DND-41 (cell line): ENCODE results near the gene ADAM17.

Experiments
- ATAC-seq: fragments of 200-7000 bp; cut with Tn5 transposase; 3 replicates; pipeline ENCODE4 v1.9.1; 2021; ENCODE audit warnings: low read depth; ENCODE audit not compliant: insufficient read depth
- DNase-seq: peaks from one replicate; pipeline ENCODE4 v3.0.0-alpha.2; 2020
- H2AFZ ChIP-seq: 2 replicates; pipeline ENCODE4 v1.6.0; 2012; ENCODE audit warnings: low read depth, low read length
- H3K27ac ChIP-seq: 2 replicates; pipeline ENCODE4 v1.5.1; 2012; ENCODE audit warnings: low read length, inconsistent platforms
- H3K27me3 ChIP-seq: fragments of 200-600 bp; sonication (generic); 2 replicates; pipeline ENCODE4 v1.6.0; 2012; ENCODE audit warnings: low read length, mild to moderate bottlenecking, inconsistent platforms; ENCODE audit not compliant: insufficient read depth, poor library complexity
- H3K36me3 ChIP-seq: 2 replicates; pipeline ENCODE4 v1.5.1; 2012; ENCODE audit warnings: low read length, inconsistent platforms; ENCODE audit not compliant: insufficient read depth
- H3K4me1 ChIP-seq: 2 replicates; pipeline ENCODE4 v1.5.1; 2012; ENCODE audit warnings: mild to moderate bottlenecking, low read length; ENCODE audit not compliant: insufficient read depth
- H3K4me2 ChIP-seq: 2 replicates; pipeline ENCODE4 v1.6.0; 2012; ENCODE audit warnings: mild to moderate bottlenecking, moderate library complexity, low read length, inconsistent platforms; ENCODE audit not compliant: insufficient read depth
- H3K4me3 ChIP-seq, 2 experiments: fragments of 200-600 bp in 1 of 2; shearing (Covaris generic) in 1 of 2; 2 replicates each; pipeline ENCODE4 v1.5.1; 2012 to 2016; ENCODE audit warnings: inconsistent platforms in 2 of 2, low read length in 2 of 2, mild to moderate bottlenecking in 2 of 2, low read depth in 1 of 2, moderate library complexity in 1 of 2
- H3K79me2 ChIP-seq: 2 replicates; pipeline ENCODE4 v1.6.0; 2012; ENCODE audit warnings: low read length, inconsistent platforms; ENCODE audit not compliant: insufficient read depth
- H3K9ac ChIP-seq: 2 replicates; pipeline ENCODE4 v1.6.0; 2012; ENCODE audit warnings: low read depth, mild to moderate bottlenecking, inconsistent platforms, low read length, moderate library complexity
- H3K9me3 ChIP-seq: 2 replicates; pipeline ENCODE4 v1.5.1; 2012; ENCODE audit warnings: low read length, moderate library complexity, mild to moderate bottlenecking, inconsistent platforms; ENCODE audit not compliant: insufficient read depth, severe bottlenecking
- H4K20me1 ChIP-seq: 2 replicates; pipeline ENCODE4 v1.6.0; 2012; ENCODE audit warnings: low read length; ENCODE audit not compliant: insufficient read depth
- EZH2 ChIP-seq: IDR thresholded peaks from 3 replicates; pipeline ENCODE4 v1.6.1; 2012; ENCODE audit warnings: borderline replicate concordance, low read depth, mild to moderate bottlenecking, moderate library complexity, low read length, inconsistent platforms; ENCODE audit not compliant: severe bottlenecking
- TF ChIP-seq, protein P1 (sequence below): IDR thresholded peaks from 2 replicates; pipeline ENCODE4 v1.5.1; 2012; ENCODE audit warnings: borderline replicate concordance, low read length, moderate library complexity, mild to moderate bottlenecking; ENCODE audit not compliant: poor library complexity, severe bottlenecking; ENCODE audit errors: extremely low read depth

Gene ADAM17

DNA sequence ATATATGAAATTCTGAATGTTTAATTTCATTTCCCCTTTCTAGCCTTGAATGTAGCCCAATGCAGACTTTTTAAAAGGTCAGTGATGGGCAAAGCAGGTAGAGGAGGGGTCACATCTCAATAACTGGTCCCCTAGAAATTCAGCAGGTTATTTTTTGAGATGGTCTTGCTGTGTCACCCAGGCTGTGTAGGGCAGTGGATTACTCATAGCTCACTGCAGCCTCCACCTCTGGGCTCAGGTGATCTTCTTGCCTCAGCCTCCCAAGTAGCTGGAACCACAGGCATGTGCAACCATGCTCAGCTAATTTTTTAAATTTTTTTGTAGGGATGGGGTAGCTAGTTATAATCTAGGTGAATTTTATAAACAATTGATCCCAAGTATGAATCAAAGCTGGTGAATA lies 72.5 kb downstream of the ADAM17 start:
- H3K9me3 ChIP-seq, result no peaks in the 10 kb centered on the region
- H3K4me1 ChIP-seq, result no peaks in the 10 kb centered on the region
- ATAC-seq, result no peak
- no peaks in the 10 kb centered on the region for H3K27me3 ChIP-seq
- H3K9ac ChIP-seq, result no peak overlapping the region
- no peak overlapping the region for H3K4me2 ChIP-seq
- H3K79me2 ChIP-seq, result peaks cover 3% of the 10 kb centered on the region; the same call in 1 of the 2 replicates
- H4K20me1 ChIP-seq, result peaks cover 7% of the 10 kb centered on the region; the same call in 1 of the 2 replicates
- H2AFZ ChIP-seq, result no peak overlapping the region
- H3K36me3 ChIP-seq, result peaks cover 89% of the 10 kb centered on the region
- H3K4me3 ChIP-seq, result no peak overlapping the region
- TF ChIP-seq, protein P1, sequence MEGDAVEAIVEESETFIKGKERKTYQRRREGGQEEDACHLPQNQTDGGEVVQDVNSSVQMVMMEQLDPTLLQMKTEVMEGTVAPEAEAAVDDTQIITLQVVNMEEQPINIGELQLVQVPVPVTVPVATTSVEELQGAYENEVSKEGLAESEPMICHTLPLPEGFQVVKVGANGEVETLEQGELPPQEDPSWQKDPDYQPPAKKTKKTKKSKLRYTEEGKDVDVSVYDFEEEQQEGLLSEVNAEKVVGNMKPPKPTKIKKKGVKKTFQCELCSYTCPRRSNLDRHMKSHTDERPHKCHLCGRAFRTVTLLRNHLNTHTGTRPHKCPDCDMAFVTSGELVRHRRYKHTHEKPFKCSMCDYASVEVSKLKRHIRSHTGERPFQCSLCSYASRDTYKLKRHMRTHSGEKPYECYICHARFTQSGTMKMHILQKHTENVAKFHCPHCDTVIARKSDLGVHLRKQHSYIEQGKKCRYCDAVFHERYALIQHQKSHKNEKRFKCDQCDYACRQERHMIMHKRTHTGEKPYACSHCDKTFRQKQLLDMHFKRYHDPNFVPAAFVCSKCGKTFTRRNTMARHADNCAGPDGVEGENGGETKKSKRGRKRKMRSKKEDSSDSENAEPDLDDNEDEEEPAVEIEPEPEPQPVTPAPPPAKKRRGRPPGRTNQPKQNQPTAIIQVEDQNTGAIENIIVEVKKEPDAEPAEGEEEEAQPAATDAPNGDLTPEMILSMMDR, result no peak
- TF ChIP-seq EZH2, result no peak
- no peak overlapping the region for H3K27ac ChIP-seq
- no peak for DNase-seq

DNA sequence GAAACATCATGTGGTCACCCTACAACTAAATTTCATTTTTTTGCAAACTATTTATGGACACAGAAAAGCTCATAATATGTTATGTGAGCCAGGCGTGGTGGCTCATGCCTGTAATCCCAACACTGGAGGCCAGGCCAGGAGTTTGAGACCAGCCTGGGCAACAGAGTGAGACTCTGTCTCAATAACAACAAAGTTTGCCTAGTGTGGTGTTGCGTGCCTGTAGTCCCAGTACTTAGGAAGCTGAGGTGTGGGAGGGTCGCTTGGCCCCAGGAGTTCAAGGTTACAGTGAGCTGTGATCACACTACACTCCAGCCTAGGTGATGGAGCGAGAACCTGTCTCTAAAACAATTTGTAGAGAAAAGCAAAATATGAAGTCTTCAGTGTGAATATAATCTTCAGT lies 75.5 kb downstream of the ADAM17 start:
- no peak overlapping the region for H3K4me3 ChIP-seq
- no peak overlapping the region for H3K27ac ChIP-seq
- H3K36me3 ChIP-seq, result peaks cover 73% of the 10 kb centered on the region
- H3K4me1 ChIP-seq, result peaks cover 22% of the 10 kb centered on the region
- H4K20me1 ChIP-seq, result peaks cover 7% of the 10 kb centered on the region; the same call in 1 of the 2 replicates
- TF ChIP-seq, protein P1, result no peak
- no peak for TF ChIP-seq EZH2
- no peak overlapping the region for H3K9ac ChIP-seq
- H3K9me3 ChIP-seq, result no peaks in the 10 kb centered on the region
- H2AFZ ChIP-seq, result no peak overlapping the region
- H3K4me2 ChIP-seq, result no peak overlapping the region
- H3K27me3 ChIP-seq, result no peaks in the 10 kb centered on the region
- H3K79me2 ChIP-seq, result peaks cover 19% of the 10 kb centered on the region
- ATAC-seq, result no peak
- no peak for DNase-seq

DNA sequence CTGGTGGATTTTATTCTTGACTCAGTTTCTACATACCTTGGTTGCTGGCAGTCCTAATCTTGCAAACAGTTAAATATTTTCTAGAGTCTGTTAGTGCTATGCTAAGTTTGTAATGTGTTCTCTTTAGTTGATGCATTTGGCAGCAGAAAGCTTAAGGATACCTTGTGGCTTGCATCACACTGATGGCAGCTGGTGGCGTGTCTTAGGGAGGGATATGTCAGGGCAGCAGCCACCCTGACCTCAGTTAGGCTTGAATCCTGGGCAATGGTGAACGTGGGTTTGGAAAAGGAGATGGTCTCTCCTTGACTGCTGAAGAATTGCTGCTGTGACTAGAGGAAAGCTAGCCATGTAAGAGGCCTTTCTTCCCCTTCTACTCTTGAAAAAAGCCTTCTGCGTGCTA lies 77.1 kb downstream of the ADAM17 start:
- H3K27me3 ChIP-seq, result no peaks in the 10 kb centered on the region
- no peak overlapping the region for H3K4me2 ChIP-seq
- H3K36me3 ChIP-seq, result peaks cover 57% of the 10 kb centered on the region
- no peak for TF ChIP-seq EZH2
- TF ChIP-seq, protein P1, result no peak
- no peak overlapping the region for H3K4me3 ChIP-seq
- H2AFZ ChIP-seq, result no peak overlapping the region
- no peak overlapping the region for H3K9ac ChIP-seq
- peaks cover 33% of the 10 kb centered on the region for H3K4me1 ChIP-seq
- H3K9me3 ChIP-seq, result no peaks in the 10 kb centered on the region
- DNase-seq (no peak), ATAC-seq (no peak)
- no peak overlapping the region for H3K27ac ChIP-seq
- H3K79me2 ChIP-seq, result peaks cover 25% of the 10 kb centered on the region
- H4K20me1 ChIP-seq, result peaks cover under 1% of the 10 kb centered on the region; the same call in 1 of the 2 replicates

DNA sequence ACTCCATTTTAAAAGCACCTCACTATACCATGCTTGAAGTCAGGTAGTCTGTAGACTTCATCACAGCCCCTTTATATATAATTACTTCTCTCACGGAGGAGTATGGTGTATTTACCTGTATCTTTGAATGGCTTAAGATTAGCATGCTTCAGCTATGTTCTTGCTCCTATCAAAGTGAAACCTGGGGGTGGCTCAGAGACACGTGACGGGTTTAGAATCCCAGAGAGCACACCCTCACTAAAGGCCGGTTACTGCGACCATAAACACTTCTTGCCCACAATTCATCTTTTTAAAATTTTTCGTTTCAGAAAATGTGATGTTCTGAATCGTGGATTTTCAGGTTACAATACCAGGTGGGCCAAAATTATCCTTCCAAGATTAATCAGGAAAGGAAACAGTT lies 77.7 kb downstream of the ADAM17 start:
- TF ChIP-seq EZH2, result no peak
- TF ChIP-seq, protein P1, result no peak
- Histone ChIP-seq H3K27ac (no peak overlapping the region), H4K20me1 (no peaks in the 10 kb centered on the region), H3K36me3 (peaks cover 56% of the 10 kb centered on the region), H3K79me2 (peaks cover 25% of the 10 kb centered on the region), H3K4me2 (no peak overlapping the region), H3K9me3 (no peaks in the 10 kb centered on the region), H3K27me3 (no peaks in the 10 kb centered on the region), H3K4me1 (peaks cover 36% of the 10 kb centered on the region), H3K4me3 (no peak overlapping the region), H2AFZ (no peak overlapping the region), H3K9ac (no peak overlapping the region)
- ATAC-seq (no peak), DNase-seq (no peak)
